Activated gamma-delta T cell treated with anti-CD3 and anti-CD28 coated beads, Interleukin-2, amount 50 U/mL, for 16 hours (primary cell): ENCODE measurements around the gene OLFM2.
"Not testable (repeated sequence)": the region's sequence is repeated elsewhere in the genome, so short reads cannot be mapped to it uniquely, and the experiment has no call there.

Experiments used
- DNase-seq: peaks from one replicate; pipeline ENCODE4 v3.0.0-alpha.2; 2020; ENCODE audit warnings: low read depth

The OLFM2 gene

DNA sequence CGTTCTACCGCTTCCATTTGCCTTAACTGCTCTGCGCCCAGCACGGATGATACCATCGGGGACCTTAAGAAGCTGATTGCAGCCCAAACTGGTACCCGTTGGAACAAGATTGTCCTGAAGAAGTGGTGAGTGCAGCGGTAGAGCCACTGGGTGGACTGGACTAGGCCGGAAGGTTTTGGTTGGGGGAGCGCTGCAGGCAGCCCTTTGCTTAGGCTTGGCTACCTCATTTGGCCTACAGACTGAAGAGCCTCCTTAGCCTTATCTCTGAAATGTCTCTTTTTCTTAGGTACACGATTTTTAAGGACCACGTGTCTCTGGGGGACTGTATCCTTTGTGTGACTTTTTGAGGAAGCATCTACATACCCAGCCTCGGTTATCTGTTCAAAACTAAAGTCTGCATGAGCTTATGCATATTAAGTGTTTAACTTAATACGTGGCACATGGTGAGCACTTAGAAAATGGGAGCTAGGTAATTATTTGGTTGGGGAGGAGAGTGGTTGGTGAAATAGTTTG is 107.7 kb downstream of the OLFM2 start:
- no peak for DNase-seq

DNA sequence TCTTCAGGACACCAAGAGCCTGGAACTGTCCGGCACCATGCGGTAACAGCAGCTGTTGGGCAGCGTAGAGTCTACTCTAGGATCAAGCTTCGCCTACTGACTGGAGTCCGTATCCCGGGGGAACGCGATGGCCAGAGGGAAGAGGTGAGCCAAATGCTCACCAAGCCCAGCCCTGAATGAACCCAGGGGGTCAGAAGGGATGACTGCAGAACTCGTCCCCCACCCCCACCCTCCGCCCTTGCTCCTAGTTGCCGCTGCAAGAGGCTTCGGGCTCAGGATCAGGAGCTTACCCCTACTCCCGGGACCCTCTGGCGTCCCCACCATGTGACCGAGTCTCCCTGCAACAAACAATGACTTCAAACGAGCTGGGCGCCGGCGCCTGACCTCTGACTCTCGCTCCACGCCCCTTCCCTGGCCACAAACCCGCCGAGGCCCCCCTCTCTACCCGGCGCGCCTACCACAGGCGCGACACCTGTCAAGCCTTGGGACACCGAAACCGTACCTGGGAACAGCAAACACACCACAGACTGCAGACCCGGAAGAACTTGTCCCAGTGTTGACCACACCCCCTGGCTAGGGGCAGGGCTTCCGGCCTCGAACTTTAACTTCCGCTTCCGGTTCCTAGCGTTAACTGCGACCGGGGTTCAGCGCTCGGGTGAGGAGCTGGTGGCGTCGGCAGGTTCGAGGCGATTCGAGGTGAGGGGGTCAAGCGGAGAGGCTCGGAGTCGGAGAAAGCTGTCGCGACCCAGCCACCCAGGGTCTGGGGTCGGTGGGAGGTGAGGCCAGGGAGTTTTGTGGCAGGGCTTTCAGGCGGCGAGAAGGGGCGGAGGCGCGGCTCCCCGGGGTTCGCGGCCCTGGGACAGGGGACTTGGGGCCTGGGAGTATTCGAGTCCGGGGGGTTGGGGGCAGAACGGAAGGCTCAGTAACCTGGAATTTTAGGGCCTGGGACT is 108.8 kb downstream of the OLFM2 start, which contains the start of gene UBL5:
UBL5 (plus strand) TSS at position 630 of the 950 bp plus-strand sequence. CDS start 420 bp downstream, outside the sequence.
- peak; percentile 88 for DNase-seq

DNA sequence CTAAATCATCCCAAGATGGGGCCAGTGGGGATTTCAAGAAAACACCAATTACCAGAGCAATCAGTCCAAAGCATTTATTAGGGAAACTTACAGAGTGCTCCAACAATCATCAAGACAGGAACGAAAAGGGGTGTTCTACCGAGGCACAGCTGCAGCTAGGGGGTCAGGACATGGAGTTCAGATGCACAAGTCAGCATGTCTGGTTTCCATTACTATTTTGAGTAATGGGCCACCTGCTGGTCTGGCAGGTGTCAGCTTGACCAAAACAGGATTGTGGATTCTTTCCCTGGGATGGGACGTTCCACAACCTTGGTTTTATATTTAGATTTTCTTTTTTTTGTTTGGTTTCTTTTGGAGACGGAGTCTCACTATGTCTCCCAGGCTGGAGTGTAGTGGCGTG is 112.5 kb downstream of the OLFM2 start:
- DNase-seq: no peak

DNA sequence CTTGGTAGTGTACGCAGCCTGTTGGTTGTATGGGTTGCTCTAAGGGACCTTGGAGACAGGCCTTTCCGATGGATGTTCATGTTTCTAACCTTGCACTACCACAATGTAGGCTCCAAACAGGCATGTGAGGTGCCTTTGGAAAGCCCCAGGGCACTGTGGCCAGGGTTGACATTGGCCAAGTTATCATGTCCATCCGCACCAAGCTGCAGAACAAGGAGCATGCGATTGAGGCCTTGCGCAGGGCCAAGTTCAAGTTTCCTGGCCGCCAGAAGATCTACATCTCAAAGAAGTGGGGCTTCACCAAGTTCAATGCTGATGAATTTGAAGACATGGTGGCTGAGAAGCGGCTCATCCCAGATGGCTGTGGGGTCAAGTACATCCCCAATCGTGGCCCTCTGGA is 116.3 kb downstream of the OLFM2 start:
- not testable (repeated sequence) for DNase-seq

DNA sequence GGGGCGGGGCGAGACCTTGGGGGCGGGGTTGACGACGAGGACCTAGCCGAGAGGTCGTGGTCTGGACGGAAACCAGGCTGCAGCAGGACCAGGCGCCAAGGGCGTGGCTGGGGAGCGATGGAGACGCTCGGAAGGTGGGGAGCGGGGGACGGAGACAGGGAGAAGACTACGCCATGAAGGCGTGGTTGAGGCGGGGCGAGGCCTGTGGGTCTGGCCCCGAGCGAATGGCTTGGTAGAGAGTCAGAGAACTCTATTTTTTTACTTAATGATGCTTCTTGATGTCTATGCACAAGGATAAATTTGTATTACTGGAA is 116.8 kb downstream of the OLFM2 start:
- no peak for DNase-seq

DNA sequence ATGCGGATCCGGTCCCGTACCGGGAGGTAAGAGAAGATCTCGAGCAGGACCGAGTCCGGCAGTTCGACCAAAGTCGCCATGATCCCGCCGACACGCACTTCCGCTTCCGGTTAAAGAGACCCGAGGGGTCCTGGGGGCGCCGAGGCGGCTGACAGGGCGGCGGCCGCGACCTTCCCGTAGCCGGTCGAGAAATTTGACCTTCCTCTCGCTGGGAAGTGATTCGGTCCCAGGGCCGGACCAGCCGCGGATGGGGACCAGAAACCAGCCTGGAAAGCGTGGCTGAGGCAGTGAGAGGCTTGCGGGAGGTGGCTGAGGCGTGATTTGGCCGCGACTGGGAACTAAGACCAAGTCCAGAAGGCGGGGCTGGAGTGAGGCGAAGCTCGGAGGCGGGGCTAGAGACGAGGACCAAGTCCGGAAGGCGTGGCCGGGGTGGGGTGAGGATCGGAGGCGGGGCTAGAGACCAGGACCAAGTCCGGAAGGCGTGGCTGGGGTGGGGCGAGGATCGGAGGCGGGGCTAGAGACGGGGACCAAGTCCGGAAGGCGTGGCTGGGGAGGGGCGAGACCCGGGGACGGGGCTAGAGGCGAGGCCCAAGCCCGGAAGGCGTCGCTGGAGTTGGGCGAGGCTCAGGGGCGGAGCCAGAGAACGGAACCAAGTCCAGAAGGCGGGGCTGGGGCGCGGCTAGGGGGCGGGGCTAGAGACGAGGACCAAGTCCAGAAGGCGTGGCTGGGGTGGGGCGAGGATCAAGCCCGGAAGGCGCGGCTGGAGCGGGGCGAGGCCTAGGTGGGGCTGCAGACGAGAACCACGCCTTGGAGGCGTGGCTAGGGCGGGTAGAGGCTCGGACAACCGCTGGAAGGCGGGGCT is 117.3 kb downstream of the OLFM2 start, which contains the start of gene FBXL12:
FBXL12 (minus strand) TSS at position 346 of the 862 bp plus-strand sequence; CDS start at position 80, 266 bp downstream.
- peak; percentile 100 for DNase-seq

DNA sequence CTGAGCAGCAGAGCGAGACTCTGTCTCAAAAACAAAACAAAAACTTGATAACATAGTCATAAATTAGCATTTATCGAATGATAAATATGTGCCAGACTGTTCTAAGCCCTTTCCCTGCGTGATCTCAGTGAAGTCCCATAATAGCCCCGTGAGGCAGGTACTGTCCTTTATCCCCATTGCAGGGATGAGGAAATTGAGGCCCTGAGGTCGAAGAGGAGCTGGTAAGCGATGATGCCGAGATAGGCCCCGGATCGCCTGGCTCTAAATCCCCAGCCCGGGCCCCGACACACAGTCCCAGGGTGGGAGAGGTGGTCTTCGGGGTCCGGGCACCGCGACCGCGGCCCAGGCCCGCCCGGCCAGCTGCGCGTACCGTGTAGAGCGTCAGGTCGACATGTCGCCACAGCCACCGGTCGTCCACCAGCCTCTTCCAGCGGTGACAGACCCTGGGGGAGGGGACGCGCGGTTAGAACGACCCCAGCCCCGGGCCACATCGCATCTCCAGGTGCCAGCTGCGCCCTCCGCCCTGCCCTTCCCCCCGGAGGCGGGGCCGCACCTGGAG is 118.1 kb downstream of the OLFM2 start:
- DNase-seq: no peak

DNA sequence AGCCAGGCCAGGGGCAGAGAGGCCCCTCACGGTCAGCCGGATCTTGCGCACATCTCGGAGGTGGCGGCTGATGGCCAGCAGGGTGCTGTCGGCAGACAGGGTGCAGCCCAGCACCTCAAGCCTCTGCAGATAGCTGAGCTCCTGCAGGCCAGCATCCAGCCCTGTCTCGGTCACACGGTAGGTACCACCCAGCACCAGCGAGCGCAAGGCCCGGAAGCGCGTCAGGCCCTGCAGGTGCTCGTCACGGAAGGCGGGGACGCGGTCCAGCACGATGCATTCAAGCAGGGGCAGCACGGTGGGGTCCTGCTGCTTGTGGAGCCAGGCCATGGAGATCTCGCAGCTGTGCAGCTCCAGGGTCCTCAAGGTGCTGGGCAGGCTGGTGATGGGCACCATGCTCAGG is 125.2 kb downstream of the OLFM2 start:
- DNase-seq: no peak

DNA sequence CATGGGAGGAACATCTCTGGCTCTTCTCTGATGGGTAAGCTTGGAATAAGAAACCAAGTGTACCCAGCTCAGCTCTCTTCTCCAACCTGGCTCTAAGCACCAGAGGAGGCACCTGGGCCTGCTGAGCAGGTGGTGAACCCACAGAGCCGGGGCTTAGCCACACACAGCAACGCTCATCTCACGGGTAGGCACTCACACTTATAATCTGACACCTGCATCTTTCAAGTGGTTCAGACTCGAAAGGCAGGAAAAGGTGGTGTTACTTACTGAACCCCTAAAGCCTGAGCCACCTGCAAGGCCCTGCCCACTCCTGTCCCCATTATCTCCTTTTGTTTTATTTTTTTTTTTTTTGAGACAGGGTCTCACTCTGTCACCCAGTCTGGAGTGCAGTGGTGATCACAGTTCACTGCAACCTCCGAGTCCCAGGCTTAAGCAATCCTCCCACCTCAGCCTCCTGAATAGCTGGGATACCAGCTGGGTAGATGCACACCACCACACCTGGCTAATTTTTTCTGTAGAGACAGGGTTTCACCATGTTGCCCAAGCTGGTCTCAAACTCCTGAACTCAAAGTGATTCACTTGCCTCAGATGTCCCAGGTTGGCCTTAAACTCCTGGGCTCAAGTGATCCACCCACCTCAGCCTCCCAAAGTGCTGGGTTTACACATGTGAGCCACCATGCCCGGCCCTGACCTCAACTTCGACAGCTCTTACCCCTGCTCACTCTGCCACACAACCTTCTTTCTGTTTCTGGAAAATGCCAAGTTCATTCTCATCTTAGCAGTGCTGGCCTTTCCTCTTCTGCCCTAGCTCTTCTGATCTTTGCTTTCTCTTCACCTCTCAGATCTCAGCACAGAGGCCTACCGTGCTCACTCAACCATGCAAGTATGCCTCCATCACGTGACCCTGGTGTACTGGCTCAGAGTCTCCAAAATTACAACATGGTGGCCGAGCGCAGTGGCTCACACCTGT is 127.2 kb downstream of the OLFM2 start:
- peak; percentile 12 for DNase-seq

DNA sequence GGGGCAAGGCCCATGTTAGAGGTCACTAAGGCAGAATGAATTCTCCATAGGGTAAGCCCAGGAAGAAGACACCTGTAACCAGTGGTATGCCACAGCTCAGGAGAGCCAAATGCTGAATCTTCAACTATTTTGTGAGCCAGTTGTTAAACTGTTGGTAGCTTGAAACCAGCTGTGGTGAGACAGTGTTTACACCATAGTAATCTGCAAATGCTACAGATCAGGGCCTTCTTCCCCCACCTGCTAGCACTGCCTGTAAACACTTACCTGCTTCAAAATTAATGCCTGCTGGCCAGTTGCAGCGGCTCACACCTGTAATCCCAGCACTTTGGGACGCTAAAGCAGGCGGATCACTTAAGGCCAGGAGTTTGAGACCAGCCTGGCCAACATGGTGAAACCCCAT is 129.5 kb downstream of the OLFM2 start:
- DNase-seq: no peak
